ENCODE results near the gene ABCC11.

The ABCC11 gene

GRCh38 chr16:48276102-48276501 lies 28.8 kb upstream of the ABCC11 start:
- peak; percentile 43 for DNase-seq
- no peaks in the 10 kb centered on the region for H3K36me3 ChIP-seq (ENCODE audit: control insufficient read depth, insufficient read depth, low read length)
- no peak overlapping the region for H3K18ac ChIP-seq (ENCODE audit: low read length)
- H2AK5ac ChIP-seq (ENCODE audit: low read length) = no peak overlapping the region
- H3K27ac ChIP-seq (ENCODE audit: low read depth, low read length) = no peak overlapping the region
- no peak overlapping the region for H2BK120ac ChIP-seq (ENCODE audit: low read depth, low read length)
- H3K4ac ChIP-seq (ENCODE audit: low read depth, low read length) = no peak overlapping the region
- no peak overlapping the region for H2BK15ac ChIP-seq (replicated peaks; ENCODE audit: low read depth)
- H3K4me3 ChIP-seq (ENCODE audit: low read length) = no peak overlapping the region
- H4K5ac ChIP-seq (ENCODE audit: low read length) = no peak overlapping the region
- no peak overlapping the region for H3K23ac ChIP-seq (ENCODE audit: low read length)
- H3K79me1 ChIP-seq (ENCODE audit: low read length) = peaks cover 2% of the 10 kb centered on the region
- H3K27me3 ChIP-seq (ENCODE audit: insufficient read depth, low read length, poor library complexity) = no peaks in the 10 kb centered on the region
- H3K56ac ChIP-seq (ENCODE audit: low read length) = peak overlapping the region; percentile 39
- H3K4me2 ChIP-seq (ENCODE audit: low read length) = no peak overlapping the region
- H3K79me2 ChIP-seq (ENCODE audit: control insufficient read depth, insufficient read depth, low read length) = no peaks in the 10 kb centered on the region
- peak overlapping the region; percentile 22 for H2BK5ac ChIP-seq (ENCODE audit: low read length)
- H3K4me1 ChIP-seq (ENCODE audit: control insufficient read depth, low read depth, low read length) = peaks cover 4% of the 10 kb centered on the region
- H4K8ac ChIP-seq (ENCODE audit: low read depth, low read length) = no peak overlapping the region
- WGBS (ENCODE audit: extremely low coverage, insufficient coverage, low lambda C conversion rate) = no CpG with 5 or more reads among the region's 4 CpGs
- H3K9ac ChIP-seq (ENCODE audit: low read length) = peak overlapping the region; percentile 33

GRCh38 chr16:48274476-48274875 lies 27.1 kb upstream of the ABCC11 start:
- no peak overlapping the region for H2BK15ac ChIP-seq (replicated peaks; ENCODE audit: low read depth)
- H3K9ac ChIP-seq (ENCODE audit: low read length) = no peak overlapping the region
- no peak overlapping the region for H3K4me2 ChIP-seq (ENCODE audit: low read length)
- H3K36me3 ChIP-seq (ENCODE audit: control insufficient read depth, insufficient read depth, low read length) = no peaks in the 10 kb centered on the region
- H3K23ac ChIP-seq (ENCODE audit: low read length) = no peak overlapping the region
- H3K27ac ChIP-seq (ENCODE audit: low read depth, low read length) = no peak overlapping the region
- H4K5ac ChIP-seq (ENCODE audit: low read length) = no peak overlapping the region
- H3K18ac ChIP-seq (ENCODE audit: low read length) = no peak overlapping the region
- no peak overlapping the region for H4K8ac ChIP-seq (ENCODE audit: low read depth, low read length)
- no peak overlapping the region for H3K4ac ChIP-seq (ENCODE audit: low read depth, low read length)
- H2AK5ac ChIP-seq (ENCODE audit: low read length) = no peak overlapping the region
- H3K79me1 ChIP-seq (ENCODE audit: low read length) = peaks cover 2% of the 10 kb centered on the region
- WGBS (ENCODE audit: extremely low coverage, insufficient coverage, low lambda C conversion rate) = no CpG with 5 or more reads among the region's 1 CpG
- H3K4me1 ChIP-seq (ENCODE audit: control insufficient read depth, low read depth, low read length) = peaks cover 4% of the 10 kb centered on the region
- H2BK120ac ChIP-seq (ENCODE audit: low read depth, low read length) = no peak overlapping the region
- no peak overlapping the region for H2BK5ac ChIP-seq (ENCODE audit: low read length)
- H3K56ac ChIP-seq (ENCODE audit: low read length) = no peak overlapping the region
- H3K79me2 ChIP-seq (ENCODE audit: control insufficient read depth, insufficient read depth, low read length) = no peaks in the 10 kb centered on the region
- DNase-seq = no peak
- no peaks in the 10 kb centered on the region for H3K27me3 ChIP-seq (ENCODE audit: insufficient read depth, low read length, poor library complexity)
- no peak overlapping the region for H3K4me3 ChIP-seq (ENCODE audit: low read length)

- Histone ChIP-seq H3K4me1 (ENCODE audit: control insufficient read depth, low read depth, low read length) (peaks cover 4% of the 10 kb centered on the region), H2BK15ac (replicated peaks; ENCODE audit: low read depth) (no peak overlapping the region), H3K4ac (ENCODE audit: low read depth, low read length) (no peak overlapping the region), H3K36me3 (ENCODE audit: control insufficient read depth, insufficient read depth, low read length) (no peaks in the 10 kb centered on the region), H3K27ac (ENCODE audit: low read depth, low read length) (no peak overlapping the region), H3K23ac (ENCODE audit: low read length) (no peak overlapping the region), H4K8ac (ENCODE audit: low read depth, low read length) (no peak overlapping the region), H3K9ac (ENCODE audit: low read length) (no peak overlapping the region), H3K79me1 (ENCODE audit: low read length) (peaks cover 2% of the 10 kb centered on the region), H3K56ac (ENCODE audit: low read length) (no peak overlapping the region), H3K4me2 (ENCODE audit: low read length) (no peak overlapping the region), H3K79me2 (ENCODE audit: control insufficient read depth, insufficient read depth, low read length) (no peaks in the 10 kb centered on the region), H3K18ac (ENCODE audit: low read length) (no peak overlapping the region), H2BK5ac (ENCODE audit: low read length) (no peak overlapping the region), H3K4me3 (ENCODE audit: low read length) (no peak overlapping the region), H2AK5ac (ENCODE audit: low read length) (no peak overlapping the region), H2BK120ac (ENCODE audit: low read depth, low read length) (no peak overlapping the region), H4K5ac (ENCODE audit: low read length) (no peak overlapping the region), H3K27me3 (ENCODE audit: insufficient read depth, low read length, poor library complexity) (no peaks in the 10 kb centered on the region)
- 100% methylated on average over 1 of the region's 8 CpGs for WGBS (ENCODE audit: extremely low coverage, insufficient coverage, low lambda C conversion rate)
- no peak for DNase-seq
Observed at GRCh38 chr16:48272837-48273421, 25.6 kb upstream of the ABCC11 start.

GRCh38 chr16:48271728-48272127 lies 24.4 kb upstream of the ABCC11 start:
- H3K4me3 ChIP-seq (ENCODE audit: low read length) = no peak overlapping the region
- H3K27ac ChIP-seq (ENCODE audit: low read depth, low read length) = no peak overlapping the region
- no peak overlapping the region for H3K4ac ChIP-seq (ENCODE audit: low read depth, low read length)
- H3K27me3 ChIP-seq (ENCODE audit: insufficient read depth, low read length, poor library complexity) = no peaks in the 10 kb centered on the region
- no peak overlapping the region for H2BK15ac ChIP-seq (replicated peaks; ENCODE audit: low read depth)
- no peaks in the 10 kb centered on the region for H3K36me3 ChIP-seq (ENCODE audit: control insufficient read depth, insufficient read depth, low read length)
- H3K4me2 ChIP-seq (ENCODE audit: low read length) = no peak overlapping the region
- no peak overlapping the region for H3K9ac ChIP-seq (ENCODE audit: low read length)
- no peak overlapping the region for H4K5ac ChIP-seq (ENCODE audit: low read length)
- H3K4me1 ChIP-seq (ENCODE audit: control insufficient read depth, low read depth, low read length) = peaks cover 2% of the 10 kb centered on the region
- no peaks in the 10 kb centered on the region for H3K79me1 ChIP-seq (ENCODE audit: low read length)
- H3K79me2 ChIP-seq (ENCODE audit: control insufficient read depth, insufficient read depth, low read length) = no peaks in the 10 kb centered on the region
- H2BK120ac ChIP-seq (ENCODE audit: low read depth, low read length) = no peak overlapping the region
- H4K8ac ChIP-seq (ENCODE audit: low read depth, low read length) = no peak overlapping the region
- H3K56ac ChIP-seq (ENCODE audit: low read length) = no peak overlapping the region
- no peak for DNase-seq
- no peak overlapping the region for H2AK5ac ChIP-seq (ENCODE audit: low read length)
- H3K18ac ChIP-seq (ENCODE audit: low read length) = no peak overlapping the region
- H3K23ac ChIP-seq (ENCODE audit: low read length) = no peak overlapping the region
- no peak overlapping the region for H2BK5ac ChIP-seq (ENCODE audit: low read length)
- no CpG with 5 or more reads among the region's 5 CpGs for WGBS (ENCODE audit: extremely low coverage, insufficient coverage, low lambda C conversion rate)

- H3K4me1 ChIP-seq (ENCODE audit: control insufficient read depth, low read depth, low read length) = no peaks in the 10 kb centered on the region
- H2BK5ac ChIP-seq (ENCODE audit: low read length) = no peak overlapping the region
- no peak overlapping the region for H2BK15ac ChIP-seq (replicated peaks; ENCODE audit: low read depth)
- no peaks in the 10 kb centered on the region for H3K79me2 ChIP-seq (ENCODE audit: control insufficient read depth, insufficient read depth, low read length)
- no peak overlapping the region for H3K4me3 ChIP-seq (ENCODE audit: low read length)
- H3K18ac ChIP-seq (ENCODE audit: low read length) = no peak overlapping the region
- no peak overlapping the region for H3K27ac ChIP-seq (ENCODE audit: low read depth, low read length)
- H3K27me3 ChIP-seq (ENCODE audit: insufficient read depth, low read length, poor library complexity) = no peaks in the 10 kb centered on the region
- no peak overlapping the region for H2BK120ac ChIP-seq (ENCODE audit: low read depth, low read length)
- no peak overlapping the region for H2AK5ac ChIP-seq (ENCODE audit: low read length)
- H3K56ac ChIP-seq (ENCODE audit: low read length) = no peak overlapping the region
- H3K23ac ChIP-seq (ENCODE audit: low read length) = no peak overlapping the region
- H3K4me2 ChIP-seq (ENCODE audit: low read length) = no peak overlapping the region
- no peak overlapping the region for H4K5ac ChIP-seq (ENCODE audit: low read length)
- H3K79me1 ChIP-seq (ENCODE audit: low read length) = no peaks in the 10 kb centered on the region
- DNase-seq = no peak
- H4K8ac ChIP-seq (ENCODE audit: low read depth, low read length) = no peak overlapping the region
- no peak overlapping the region for H3K9ac ChIP-seq (ENCODE audit: low read length)
- H3K36me3 ChIP-seq (ENCODE audit: control insufficient read depth, insufficient read depth, low read length) = no peaks in the 10 kb centered on the region
- no peak overlapping the region for H3K4ac ChIP-seq (ENCODE audit: low read depth, low read length)
Observed at GRCh38 chr16:48269011-48269410, 21.7 kb upstream of the ABCC11 start.

GRCh38 chr16:48262631-48263030 lies 15.3 kb upstream of the ABCC11 start:
- no peak for DNase-seq
- H3K9ac ChIP-seq (ENCODE audit: low read length) = no peak overlapping the region
- H3K56ac ChIP-seq (ENCODE audit: low read length) = no peak overlapping the region
- no peaks in the 10 kb centered on the region for H3K79me2 ChIP-seq (ENCODE audit: control insufficient read depth, insufficient read depth, low read length)
- H4K8ac ChIP-seq (ENCODE audit: low read depth, low read length) = no peak overlapping the region
- H2BK120ac ChIP-seq (ENCODE audit: low read depth, low read length) = no peak overlapping the region
- H3K4ac ChIP-seq (ENCODE audit: low read depth, low read length) = no peak overlapping the region
- H3K27me3 ChIP-seq (ENCODE audit: insufficient read depth, low read length, poor library complexity) = no peaks in the 10 kb centered on the region
- no peak overlapping the region for H2BK5ac ChIP-seq (ENCODE audit: low read length)
- H3K23ac ChIP-seq (ENCODE audit: low read length) = no peak overlapping the region
- H3K4me1 ChIP-seq (ENCODE audit: control insufficient read depth, low read depth, low read length) = no peaks in the 10 kb centered on the region
- no peaks in the 10 kb centered on the region for H3K79me1 ChIP-seq (ENCODE audit: low read length)
- no peak overlapping the region for H3K27ac ChIP-seq (ENCODE audit: low read depth, low read length)
- H3K18ac ChIP-seq (ENCODE audit: low read length) = no peak overlapping the region
- no peak overlapping the region for H2BK15ac ChIP-seq (replicated peaks; ENCODE audit: low read depth)
- no peak overlapping the region for H2AK5ac ChIP-seq (ENCODE audit: low read length)
- WGBS (ENCODE audit: extremely low coverage, insufficient coverage, low lambda C conversion rate) = no CpG with 5 or more reads among the region's 2 CpGs
- no peak overlapping the region for H4K5ac ChIP-seq (ENCODE audit: low read length)
- no peak overlapping the region for H3K4me3 ChIP-seq (ENCODE audit: low read length)
- peaks cover 3% of the 10 kb centered on the region for H3K36me3 ChIP-seq (ENCODE audit: control insufficient read depth, insufficient read depth, low read length)
- H3K4me2 ChIP-seq (ENCODE audit: low read length) = no peak overlapping the region

All from mesendoderm (in vitro differentiated cells).